HEK293 (cell line): ENCODE data around the gene ZGPAT.

ENCODE experiments used
- CTCF ChIA-PET: fragments of 350-600 bp; formaldehyde crosslinking; extraction: SDS; loops from one replicate; lab custom pipeline; 2021; ENCODE audit warnings: antibody characterized with exemption; lab: Yijun Ruan, JAX
- POLR2A ChIA-PET: fragments of 300-600 bp; formaldehyde crosslinking; extraction: SDS; loops from one replicate; lab custom pipeline; 2020; ENCODE audit warnings: antibody characterized with exemption, inconsistent platforms; lab: Yijun Ruan, JAX
- H3K27ac ChIP-seq: fragments of 200-500 bp; sonication (Bioruptor generic); 2 replicates; pipeline ENCODE4 v1.5.1; 2014; ENCODE audit warnings: low read depth, low read length, control low read depth, inconsistent platforms; ENCODE audit errors: extremely low read depth
- H3K36me3 ChIP-seq, 2 experiments: fragments of 200-500 bp in 1 of 2; sonication (Bioruptor generic) in 1 of 2; 1 replicate in 1 of 2; 2 replicates in 1 of 2; pipeline ENCODE4 v1.5.1; 2014 to 2017; ENCODE audit warnings: inconsistent platforms in 2 of 2, low read length in 2 of 2; ENCODE audit not compliant: control insufficient read depth in 2 of 2, insufficient read depth in 1 of 2
- H3K4me1 ChIP-seq: fragments of 200-500 bp; sonication (Bioruptor generic); 2 replicates; pipeline ENCODE4 v1.5.1; 2014; ENCODE audit warnings: mild to moderate bottlenecking, low read length, inconsistent platforms; ENCODE audit not compliant: control insufficient read depth, insufficient read depth
- H3K4me3 ChIP-seq: 2 replicates; pipeline ENCODE4 v1.5.1; 2011; ENCODE audit warnings: low read depth, mild to moderate bottlenecking, control low read depth, low read length, moderate library complexity
- H3K9me3 ChIP-seq: fragments of 200-500 bp; sonication (Bioruptor generic); 2 replicates; pipeline ENCODE4 v1.5.1; 2014; ENCODE audit warnings: low read depth, low read length, inconsistent platforms; ENCODE audit not compliant: control insufficient read depth, insufficient read depth
- PRDM1 ChIP-seq: fragments of 450-650 bp; formaldehyde crosslinking; IDR thresholded peaks from 2 replicates; pipeline ENCODE4; 2016; ENCODE audit warnings: missing biosample characterization, missing genetic modification characterization
- ZNF548 ChIP-seq: fragments of 450-650 bp; formaldehyde crosslinking; IDR thresholded peaks from 2 replicates; pipeline ENCODE4 v1.5.1; 2016; ENCODE audit warnings: missing biosample characterization, missing genetic modification characterization
- ZSCAN4 ChIP-seq: fragments of 450-650 bp; formaldehyde crosslinking; IDR thresholded peaks from 2 replicates; pipeline ENCODE4 v1.5.1; 2017; ENCODE audit warnings: missing biosample characterization, missing genetic modification characterization

Gene ZGPAT

DNA sequence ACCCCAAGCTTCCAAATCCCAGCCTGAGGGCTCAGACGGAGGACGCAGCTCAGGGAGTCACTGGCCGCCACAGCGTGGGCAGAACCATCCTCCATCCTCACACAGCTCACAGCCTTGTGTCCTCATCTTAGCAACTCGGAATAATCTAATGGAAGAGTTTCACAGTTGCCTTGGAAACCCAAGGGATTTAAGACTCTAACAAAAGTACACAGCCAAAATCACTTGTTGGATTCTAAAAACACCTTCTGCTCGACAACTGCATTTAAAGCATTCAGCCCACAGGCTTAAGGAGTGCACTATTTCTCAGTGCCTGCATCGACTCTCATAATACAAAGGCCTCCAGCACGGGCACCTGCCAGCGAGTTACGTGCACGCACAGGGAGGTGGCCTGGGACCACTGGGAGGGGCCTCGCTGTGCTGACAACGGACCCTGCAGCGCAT is 77.9 kb downstream of the ZGPAT start:
- no peak for TF ChIP-seq ZSCAN4 (tag by site-specific recombination)
- no peak for TF ChIP-seq ZNF548 (tag by site-specific recombination)
- TF ChIP-seq PRDM1 (tag by site-specific recombination), result no peak
- ChIA-PET POLR2A (interaction anchor here (1.8 kb wide), 1 partner anchor 79 kb away, joined by 9 read pairs; the partner anchor contains the start of gene TPD52L2), CTCF (interaction anchor here (0.6 to 4.5 kb wide), 9 partner anchors 9 to 188 kb away, joined by 3 to 29 read pairs (median 4); partner anchors contain the start of gene TPD52L2)
- H3K4me1 ChIP-seq, result no peaks in the 10 kb centered on the region
- peaks cover 0 to 15% of the 10 kb centered on the region in 2 experiments; a peak in 1 of 3 replicates for H3K36me3 ChIP-seq
- H3K4me3 ChIP-seq, result no peak overlapping the region
- no peak overlapping the region for H3K27ac ChIP-seq
- no peaks in the 10 kb centered on the region for H3K9me3 ChIP-seq
